ENCODE measurements around the gene RGS2.

RGS2 gene, protein sequence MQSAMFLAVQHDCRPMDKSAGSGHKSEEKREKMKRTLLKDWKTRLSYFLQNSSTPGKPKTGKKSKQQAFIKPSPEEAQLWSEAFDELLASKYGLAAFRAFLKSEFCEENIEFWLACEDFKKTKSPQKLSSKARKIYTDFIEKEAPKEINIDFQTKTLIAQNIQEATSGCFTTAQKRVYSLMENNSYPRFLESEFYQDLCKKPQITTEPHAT

DNA sequence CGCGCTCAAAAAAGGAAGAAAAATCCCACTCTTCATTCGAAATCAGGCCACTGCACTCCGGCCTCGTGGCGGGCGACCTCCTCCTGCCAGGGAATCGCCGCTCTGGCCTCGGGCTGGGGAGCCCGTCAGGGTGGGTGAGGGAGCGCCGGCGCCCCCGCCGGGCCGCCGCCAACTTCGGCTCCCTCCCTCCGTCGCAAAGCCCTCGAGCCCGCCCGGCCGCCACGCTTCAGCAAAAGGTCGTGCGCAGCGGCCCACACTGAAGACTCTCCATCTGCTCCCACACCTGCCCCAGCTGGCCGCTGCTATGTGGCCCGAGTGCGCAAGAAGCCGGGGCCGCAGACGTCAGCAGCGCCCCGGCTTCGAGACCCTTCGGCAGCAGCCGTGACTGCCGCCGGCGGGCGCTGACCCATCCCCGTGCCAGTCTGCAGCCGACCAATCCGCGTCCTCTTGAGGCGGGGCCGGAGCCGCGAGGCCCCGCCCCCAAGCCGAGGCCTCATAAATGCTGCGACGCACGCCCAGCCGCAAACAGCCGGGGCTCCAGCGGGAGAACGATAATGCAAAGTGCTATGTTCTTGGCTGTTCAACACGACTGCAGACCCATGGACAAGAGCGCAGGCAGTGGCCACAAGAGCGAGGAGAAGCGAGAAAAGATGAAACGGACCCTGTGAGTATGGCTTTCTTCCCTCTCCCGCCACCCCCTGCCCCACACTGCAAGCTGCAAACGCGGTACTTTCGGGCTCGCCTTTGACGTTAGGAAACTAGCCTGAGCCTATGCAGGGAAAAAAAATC, at the start of gene RGS2:
TSS of gene RGS2 (plus strand) at position 522 of the 789 bp plus-strand sequence. CDS start at position 555, 33 bp downstream.
- FAIRE-seq, result no peak

DNA sequence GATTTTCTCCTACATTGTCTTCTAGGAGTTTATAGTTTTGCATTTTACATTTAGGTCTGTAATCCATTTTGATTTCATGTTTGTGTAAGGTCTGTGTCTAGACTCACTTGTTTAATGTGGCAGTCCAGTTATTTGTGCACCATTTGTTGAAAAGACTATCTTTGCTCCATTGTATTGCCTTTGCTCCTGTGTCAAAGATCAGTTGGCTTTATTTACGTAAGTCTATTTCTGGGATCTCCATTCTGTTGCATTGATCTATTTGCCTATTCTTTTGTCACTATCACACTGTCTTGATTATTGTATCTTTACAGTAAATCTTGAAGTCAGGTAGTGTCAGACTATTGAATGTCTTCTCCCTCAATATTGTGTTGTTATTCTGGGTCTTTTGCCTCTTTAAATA, 49.7 kb upstream of the RGS2 start:
- no peak for FAIRE-seq

DNA sequence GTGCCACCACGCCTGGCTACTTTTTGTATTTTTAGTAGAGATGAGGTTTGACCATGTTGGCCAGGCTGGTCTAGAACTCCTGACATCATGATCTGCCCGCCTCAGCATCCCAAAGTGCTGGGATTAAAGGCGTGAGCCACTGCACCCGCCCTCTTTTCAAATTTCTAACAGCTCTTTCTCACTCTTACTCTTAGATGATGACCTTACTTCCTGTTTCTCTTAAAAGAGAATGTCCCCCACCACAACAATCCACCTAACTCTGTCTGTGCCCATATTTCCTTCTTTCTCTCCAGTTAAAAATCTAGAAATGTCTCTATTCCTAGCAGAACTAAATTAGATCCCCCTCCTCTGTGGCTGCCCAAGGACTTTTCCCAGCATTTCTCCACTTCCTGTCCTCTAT, 46.6 kb upstream of the RGS2 start:
- no peak for FAIRE-seq

DNA sequence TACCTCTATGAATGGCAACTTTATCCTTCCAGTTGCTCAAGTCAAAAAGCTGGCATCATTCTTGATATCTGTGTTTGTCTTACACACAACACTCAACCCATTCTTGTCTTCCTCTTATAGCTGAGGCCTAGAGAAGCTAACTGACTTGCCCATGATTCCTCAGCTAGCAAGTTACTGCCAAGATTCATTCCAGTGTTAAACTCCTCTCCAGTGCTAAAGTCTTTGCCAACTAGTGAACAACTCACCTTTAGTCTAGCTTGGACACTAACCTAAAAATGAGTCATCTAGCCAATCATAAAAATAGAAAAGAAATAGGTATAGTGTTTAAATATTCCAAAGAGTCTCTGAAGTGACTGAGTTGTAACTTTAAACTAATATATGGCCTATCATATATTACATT, 45.6 kb upstream of the RGS2 start:
- FAIRE-seq, result no peak

- no peak for FAIRE-seq
Measured at GRCh38 chr1:192763756-192764155, 45.1 kb upstream of the RGS2 start.

GRCh38 chr1:192764675-192765074, 44.2 kb upstream of the RGS2 start:
- no peak for FAIRE-seq

DNA sequence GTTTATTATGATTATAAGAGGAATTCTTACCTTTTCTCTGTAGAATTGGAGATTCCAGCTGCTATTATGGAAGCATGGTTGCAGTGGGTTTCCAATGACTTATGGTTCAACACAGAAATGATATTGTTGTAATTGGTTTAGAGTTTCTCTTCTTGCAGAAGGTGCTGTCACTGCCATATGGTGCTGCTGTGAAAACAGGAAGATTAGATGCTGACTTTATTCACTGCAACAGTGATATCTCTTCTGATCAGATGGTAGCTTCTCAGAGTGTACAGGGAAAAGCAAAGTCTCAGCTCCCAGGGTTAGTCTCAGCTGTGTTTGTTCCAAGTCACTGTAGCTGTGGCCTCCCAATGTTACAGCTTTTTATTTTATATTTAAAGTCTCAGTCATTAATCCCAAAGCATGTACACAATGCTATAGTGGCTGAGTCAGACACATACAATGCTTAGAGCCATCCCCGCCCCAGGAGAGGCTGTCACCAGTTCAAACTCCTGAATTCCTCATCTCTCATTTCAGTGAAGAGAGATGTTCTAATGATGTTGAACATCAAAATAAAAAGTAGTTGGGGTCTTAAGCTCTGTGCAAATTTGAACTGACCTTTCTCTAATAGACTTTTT, 42.7 kb upstream of the RGS2 start:
- FAIRE-seq, result no peak

- FAIRE-seq, result no peak
Measured at GRCh38 chr1:192766876-192767275, 42.0 kb upstream of the RGS2 start.

GRCh38 chr1:192767798-192768197, 41.0 kb upstream of the RGS2 start:
- FAIRE-seq, result no peak

GRCh38 chr1:192768463-192768862, 40.4 kb upstream of the RGS2 start:
- FAIRE-seq, result no peak

- FAIRE-seq, result no peak
Measured at GRCh38 chr1:192771341-192771740, 37.5 kb upstream of the RGS2 start.

GRCh38 chr1:192775631-192776030, 33.2 kb upstream of the RGS2 start:
- no peak for FAIRE-seq

DNA sequence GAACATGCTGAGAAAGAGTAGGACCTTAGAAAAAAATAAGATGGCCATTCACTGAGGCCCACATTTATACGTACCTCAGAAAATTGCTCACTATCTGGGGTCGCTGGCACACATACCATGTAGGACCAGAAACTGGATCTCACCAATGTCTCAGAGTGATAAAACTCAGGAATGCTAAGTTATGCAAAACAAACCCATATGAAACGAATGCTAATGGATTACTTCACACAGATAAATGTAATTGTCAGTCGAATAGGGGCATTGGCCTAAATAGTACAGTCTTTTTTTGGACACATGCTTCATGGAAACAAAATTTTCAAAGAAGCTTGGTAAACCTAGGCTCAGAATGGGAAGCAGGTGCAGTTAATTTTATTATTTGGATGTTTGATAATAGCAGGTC, 32.6 kb upstream of the RGS2 start:
- FAIRE-seq, result no peak

DNA sequence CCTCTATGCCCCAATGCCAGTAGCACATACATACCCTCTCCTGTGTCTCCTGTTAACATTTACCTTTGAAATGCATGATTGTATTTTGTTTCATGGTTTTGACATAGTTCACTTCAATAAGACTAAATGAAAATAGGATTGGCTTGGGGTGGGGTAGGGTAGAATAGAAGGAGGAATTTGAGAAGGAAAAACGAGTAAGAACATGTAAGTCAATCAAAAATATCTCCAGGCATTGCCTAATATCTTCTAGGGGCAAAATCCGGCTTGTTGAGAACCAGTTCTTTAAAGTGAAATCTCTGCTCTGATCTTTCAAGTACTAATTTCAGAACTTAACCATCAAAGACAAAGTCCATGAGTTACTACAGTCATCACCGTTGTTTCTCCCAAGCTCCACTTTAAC, 31.8 kb upstream of the RGS2 start:
- FAIRE-seq, result no peak

DNA sequence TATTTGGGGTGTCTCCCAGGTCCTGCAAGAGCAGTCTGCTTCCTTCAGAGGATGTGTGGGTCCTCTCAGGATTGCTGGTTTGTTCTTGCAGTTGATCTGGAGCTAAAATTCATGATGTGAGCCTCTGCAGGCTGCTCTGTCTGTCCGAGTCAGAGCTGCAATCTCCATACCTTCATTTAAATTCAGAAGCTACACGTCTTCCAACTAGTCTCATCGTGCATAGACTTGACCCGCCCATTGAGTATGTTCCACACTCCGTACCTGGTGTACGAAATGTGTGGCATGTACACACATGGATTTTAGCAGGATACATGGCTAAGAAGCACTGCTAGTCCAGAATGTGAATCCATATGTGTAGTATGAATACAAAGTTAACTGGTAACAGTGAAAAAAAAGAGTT, 25.0 kb upstream of the RGS2 start:
- no peak for FAIRE-seq

- FAIRE-seq, result no peak
Measured at GRCh38 chr1:192784397-192784796, 24.4 kb upstream of the RGS2 start.

GRCh38 chr1:192786576-192786975, 22.3 kb upstream of the RGS2 start:
- FAIRE-seq, result peak; percentile 49

DNA sequence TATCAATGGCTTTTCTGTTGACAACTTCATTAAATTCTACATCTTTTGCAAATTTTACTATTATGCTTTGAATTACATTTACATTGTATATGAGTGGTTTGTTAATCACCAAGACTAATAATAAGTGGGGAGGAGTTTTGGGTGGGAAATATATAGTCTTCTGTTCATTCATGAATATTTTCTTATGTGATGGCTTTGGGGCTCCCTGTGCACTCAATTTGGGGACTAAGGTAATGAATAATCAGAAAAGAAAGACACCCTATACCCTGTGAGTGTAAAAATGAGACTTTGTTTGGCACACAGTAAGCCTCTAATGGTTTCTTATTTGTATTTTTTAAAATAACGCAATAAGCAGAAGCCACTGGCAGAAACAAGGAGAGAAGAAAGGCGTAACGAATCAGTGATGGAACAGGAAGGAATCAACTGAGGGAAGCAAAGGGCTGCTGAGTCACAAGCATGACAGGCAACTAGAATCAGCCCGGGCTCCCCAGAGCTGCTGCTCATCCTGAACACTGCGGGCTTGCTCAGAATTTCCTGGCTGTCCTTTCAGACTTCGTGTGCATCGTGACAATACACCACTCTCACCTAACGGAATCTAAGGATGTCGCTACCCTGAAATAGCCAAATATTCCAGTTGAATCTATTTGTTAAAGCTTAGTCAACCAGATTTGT, 20.8 kb upstream of the RGS2 start:
- FAIRE-seq, result no peak

- no peak for FAIRE-seq
Measured at GRCh38 chr1:192789871-192790270, 19.0 kb upstream of the RGS2 start.

- peak; percentile 47 for FAIRE-seq
Measured at GRCh38 chr1:192792628-192793027, 16.2 kb upstream of the RGS2 start.

DNA sequence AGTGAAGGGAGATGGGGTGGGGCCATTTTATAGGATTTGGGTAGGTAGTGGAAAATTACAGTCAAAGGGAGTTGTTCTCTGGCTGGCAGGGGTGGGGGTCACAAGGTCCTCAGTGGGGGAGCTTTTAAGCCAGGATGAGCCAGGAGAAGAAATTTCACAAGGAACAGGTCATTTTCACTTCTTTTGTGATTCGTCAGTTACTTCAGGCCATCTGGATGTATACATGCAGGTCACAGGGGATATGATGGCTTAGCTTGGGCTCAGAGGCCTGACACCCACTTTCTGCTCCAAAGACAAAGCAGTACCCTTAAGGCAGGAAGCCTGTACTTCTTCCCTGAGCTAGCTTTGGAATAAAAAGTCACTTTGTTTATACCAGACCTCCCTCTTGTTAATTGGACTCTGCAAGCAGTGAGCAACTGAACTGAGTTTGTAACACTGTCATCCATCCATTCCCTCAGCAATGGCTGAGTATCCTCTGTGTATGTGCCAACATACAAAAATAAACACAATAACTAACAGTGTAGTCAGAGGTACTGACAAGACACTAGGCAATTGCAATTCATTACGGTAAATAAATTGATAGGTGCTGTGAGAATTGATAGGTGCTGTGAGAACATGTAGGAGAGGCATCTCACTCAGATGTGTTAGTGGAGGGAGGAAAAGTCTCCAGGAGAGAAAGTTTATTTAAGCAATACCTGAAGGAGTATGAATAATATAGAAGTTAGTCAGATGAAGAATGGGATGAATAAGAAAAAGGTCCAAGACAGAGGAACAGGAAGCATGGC, 14.7 kb upstream of the RGS2 start:
- FAIRE-seq, result no peak

GRCh38 chr1:192794768-192795035, 14.1 kb upstream of the RGS2 start:
- FAIRE-seq, result no peak

All from islet of Langerhans (tissue), 1 donor.